K562 (cell line): ENCODE data around the gene PTPRG. TPM values are rescaled to one million over a fixed set of nuclear protein-coding genes. Genes with fewer than 3 reads are reported as not detected.

ENCODE experiments used
- ATAC-seq: fragments of 200-7000 bp; cut with Tn5 transposase; 3 replicates; pipeline ENCODE4 v1.9.1; 2020; ENCODE audit warnings: moderate library complexity
- BruUV-seq: library from RNA; stranded (reverse); fragments of 400-500 nt; replicated peaks from 2 replicates; lab custom pipeline; 2021; lab: Mats Ljungman, UMichigan
- CTCF ChIA-PET: fragments of 300-600 bp; formaldehyde crosslinking; extraction: SDS; loops from one replicate; lab custom pipeline; 2021; ENCODE audit warnings: low intra/inter-chr PET ratio; lab: Yijun Ruan, JAX
- POLR2A ChIA-PET: fragments of 300-600, 350-650 bp; sonication (Branson Sonifier 250); formaldehyde crosslinking; extraction: SDS; loops from one replicate; lab custom pipeline; 2021; ENCODE audit warnings: antibody characterized with exemption, inconsistent platforms; lab: Yijun Ruan, JAX
- DNase-seq, 4 experiments: peaks; one replicate each; pipeline versions ENCODE4 v3.0.0 to v3.0.0-alpha.2; 2011 to 2018; ENCODE audit warnings: low spot score in 3 of 4, mixed read lengths in 3 of 4; ENCODE audit errors: extremely low read depth in 1 of 4
- FAIRE-seq: peaks from 2 replicates; lab custom pipeline; 2011; peaks lifted over from hg19 to GRCh38; lab: Jason Lieb, UNC
- H2AFZ ChIP-seq: 2 replicates; pipeline ENCODE4 v1.6.0; 2011; ENCODE audit warnings: low read depth, low read length, control low read depth, inconsistent platforms
- H3K27ac ChIP-seq: fragments of 200-600 bp; 3 replicates; pipeline ENCODE4 v1.8.0; 2011; ENCODE audit warnings: low read depth, mild to moderate bottlenecking, control low read depth, inconsistent platforms, low read length, moderate library complexity, mixed read lengths; ENCODE audit errors: extremely low read depth
- H3K27me3 ChIP-seq, 2 experiments: fragments of 300-600 bp in 1 of 2; 2 replicates in 1 of 2; 3 replicates in 1 of 2; pipeline versions ENCODE4 v1.6.0 to v1.8.0; 2011; ENCODE audit warnings: inconsistent platforms in 2 of 2, low read length in 2 of 2, mild to moderate bottlenecking in 1 of 2, mixed read lengths in 1 of 2, moderate library complexity in 1 of 2; ENCODE audit not compliant: control insufficient read depth in 2 of 2, insufficient read depth in 2 of 2
- H3K36me3 ChIP-seq: fragments of 300-600 bp; 3 replicates; pipeline ENCODE4 v1.8.0; 2011; ENCODE audit warnings: mild to moderate bottlenecking, low read length, inconsistent platforms; ENCODE audit not compliant: control insufficient read depth, insufficient read depth
- H3K4me1 ChIP-seq, 2 experiments: fragments of 200-600 bp in 1 of 2; replicated peaks in 1 of 2; 2 replicates in 1 of 2; 3 replicates in 1 of 2; pipeline versions ENCODE4 v1.5.1 to v1.8.0; 2011; ENCODE audit warnings: inconsistent platforms in 2 of 2, low read length in 2 of 2, mild to moderate bottlenecking in 1 of 2, mixed read lengths in 1 of 2, moderate library complexity in 1 of 2; ENCODE audit not compliant: control insufficient read depth in 2 of 2, insufficient read depth in 2 of 2
- H3K4me2 ChIP-seq: 2 replicates; pipeline ENCODE4 v1.6.1; 2011; ENCODE audit warnings: low read length, control low read depth, inconsistent platforms, mixed read lengths; ENCODE audit not compliant: insufficient read depth
- H3K4me3 ChIP-seq: fragments of 200-600 bp; sonication (generic), shearing (Covaris generic); 2 replicates; pipeline ENCODE4 v1.5.1; 2016; ENCODE audit warnings: control low read depth, inconsistent platforms
- H3K79me2 ChIP-seq: fragments of 200-600 bp; 3 replicates; pipeline ENCODE4 v1.8.0; 2011; ENCODE audit warnings: low read length, inconsistent platforms; ENCODE audit not compliant: control insufficient read depth, insufficient read depth
- H3K9ac ChIP-seq, 2 experiments: 2 replicates each; pipeline versions ENCODE4 v1.6.0 to v1.6.1; 2011; ENCODE audit warnings: low read depth in 2 of 2, low read length in 2 of 2, control low read depth in 1 of 2, inconsistent platforms in 1 of 2, mild to moderate bottlenecking in 1 of 2, mixed read lengths in 1 of 2; ENCODE audit not compliant: insufficient read depth in 1 of 2
- H3K9me1 ChIP-seq: one replicate; pipeline ENCODE4 v1.6.0; 2011; ENCODE audit warnings: inconsistent platforms, mild to moderate bottlenecking, low read length, moderate library complexity; ENCODE audit not compliant: control insufficient read depth, insufficient read depth
- H3K9me3 ChIP-seq: replicated peaks from 2 replicates; pipeline ENCODE4 v1.5.1; 2011; ENCODE audit warnings: low read depth, low read length, inconsistent platforms; ENCODE audit not compliant: control insufficient read depth, insufficient read depth
- H4K20me1 ChIP-seq: replicated peaks from 2 replicates; pipeline ENCODE4 v1.6.1; 2011; ENCODE audit warnings: low read length, inconsistent platforms, mixed read lengths; ENCODE audit not compliant: control insufficient read depth, insufficient read depth
- BRF1 ChIP-seq: IDR thresholded peaks from 3 replicates; pipeline ENCODE4 v1.6.1; 2011; ENCODE audit warnings: borderline replicate concordance, mild to moderate bottlenecking; ENCODE audit not compliant: insufficient read length; ENCODE audit errors: extremely low read depth
- ERF ChIP-seq: fragments of 450-650 bp; formaldehyde crosslinking; IDR thresholded peaks from 2 replicates; pipeline ENCODE4 v1.4.0; 2020; ENCODE audit warnings: mild to moderate bottlenecking, mixed read lengths
- HDGF ChIP-seq: fragments of 450-650 bp; IDR thresholded peaks from 2 replicates; pipeline ENCODE4 v1.6.1; 2016
- NONO ChIP-seq, 2 experiments: fragments of 200-400 bp in 1 of 2; fragments of 450-650 bp in 1 of 2; formaldehyde crosslinking in 1 of 2; IDR thresholded peaks; 2 replicates each; pipeline ENCODE4 v1.6.1; 2017; ENCODE audit warnings: low read depth in 2 of 2, mild to moderate bottlenecking in 2 of 2, moderate library complexity in 2 of 2, low read length in 1 of 2
- NR1H2 ChIP-seq: sonication (generic); formaldehyde crosslinking; IDR thresholded peaks from 2 replicates; pipeline ENCODE4 v1.4.0; 2020; ENCODE audit warnings: mild to moderate bottlenecking, missing genetic modification reagents
- PHTF2 ChIP-seq: fragments of 250-450 bp; sonication (Bioruptor Pico); IDR thresholded peaks from 2 replicates; pipeline ENCODE4 v1.5.0; 2021; ENCODE audit warnings: mild to moderate bottlenecking
- PTTG1 ChIP-seq: fragments of 450-650 bp; IDR thresholded peaks from 2 replicates; pipeline ENCODE4 v1.6.1; 2016; ENCODE audit warnings: low read depth, mild to moderate bottlenecking, missing genetic modification characterization, missing compliant biosample characterization
- SLC30A9 ChIP-seq: fragments of 250-450 bp; sonication (Bioruptor Pico); IDR thresholded peaks from 2 replicates; pipeline ENCODE4 v1.8.0; 2022; ENCODE audit warnings: mild to moderate bottlenecking, moderate library complexity
- TBP ChIP-seq: optimal IDR thresholded peaks from 2 replicates; pipeline ENCODE3; 2011; ENCODE audit warnings: low read depth, low read length, improper control_type of control experiment
- WGBS: fragments of 100-300 bp; shearing (Covaris generic); methylation state at CpG from one replicate; pipeline ENCODE4 v1.1.6; 2016; ENCODE audit warnings: low coverage, mixed read lengths; ENCODE audit not compliant: insufficient coverage; ENCODE audit errors: missing lambda C conversion rate; 5-methylcytosine and 5-hydroxymethylcytosine counted together
- in situ Hi-C: fragments of 300-500 bp; cut with MboI; formaldehyde crosslinking; loops from 4 replicates; pipeline ENCODE4 v1.15.0; 2018; ENCODE audit warnings: inconsistent platforms, mixed read lengths
- intact Hi-C: fragments of 100-400 bp; cut with micrococcal nuclease; formaldehyde crosslinking; loops from 2 replicates; pipeline ENCODE4 v1.14.2; 2022
- polyA plus RNA-seq, 8 experiments: library from polyadenylated mRNA; depleted of rRNA in 4 of 8; stranded (reverse) in 5 of 8; unstranded in 3 of 8; fragments of >200 nt; fragmentation: Nextera tagmentation in 2 of 8; fragmentation: Illumina TruSeq in 1 of 8; extraction: Ambion mirVana in 2 of 8; extraction: Trizol in 1 of 8; gene quantifications; 2 replicates each; pipeline versions ENCODE4 v1.2.1 to v1.2.3, GENCODE V29; 2011 to 2014; ENCODE audit warnings: inconsistent platforms in 1 of 8, missing spikeins in 1 of 8
- total RNA-seq, 7 experiments: library from RNA; depleted of rRNA in 6 of 7; stranded (reverse); fragments of >200 nt in 6 of 7; fragmentation: Illumina TruSeq in 2 of 7; extraction: Trizol in 2 of 7; gene quantifications; 2 replicates each; pipeline versions ENCODE4 v1.2.1 to v1.2.3, GENCODE V29; 2011 to 2021; ENCODE audit warnings: low replicate concordance in 1 of 7
- TF ChIP-seq, protein P1 (sequence below), 3 experiments: fragments of 200-800 bp in 1 of 3; fragments of 250-450 bp in 1 of 3; fragments of 450-650 bp in 1 of 3; sonication (Bioruptor Pico) in 1 of 3; sonication (Bioruptor generic) in 1 of 3; formaldehyde crosslinking in 1 of 3; IDR thresholded peaks; 2 replicates each; pipeline versions ENCODE4 v1.6.1 to v1.8.0; 2016 to 2022; ENCODE audit warnings: mild to moderate bottlenecking in 2 of 3, missing genetic modification characterization in 2 of 3, missing compliant biosample characterization in 1 of 3, moderate library complexity in 1 of 3
- TF ChIP-seq, protein P2 (sequence below): fragments of 450-650 bp; conservative IDR thresholded peaks from 2 replicates; pipeline ENCODE4 v1.6.1; 2016; ENCODE audit warnings: missing genetic modification characterization, low read depth, mild to moderate bottlenecking, missing compliant biosample characterization, moderate library complexity

The PTPRG gene
- total and polyA plus RNA-seq, 9 of the 15 experiments (the other 6 are each of a cell fraction or from before 2014, with no cell fraction given) = 0.16 TPM; not detected in 8

DNA sequence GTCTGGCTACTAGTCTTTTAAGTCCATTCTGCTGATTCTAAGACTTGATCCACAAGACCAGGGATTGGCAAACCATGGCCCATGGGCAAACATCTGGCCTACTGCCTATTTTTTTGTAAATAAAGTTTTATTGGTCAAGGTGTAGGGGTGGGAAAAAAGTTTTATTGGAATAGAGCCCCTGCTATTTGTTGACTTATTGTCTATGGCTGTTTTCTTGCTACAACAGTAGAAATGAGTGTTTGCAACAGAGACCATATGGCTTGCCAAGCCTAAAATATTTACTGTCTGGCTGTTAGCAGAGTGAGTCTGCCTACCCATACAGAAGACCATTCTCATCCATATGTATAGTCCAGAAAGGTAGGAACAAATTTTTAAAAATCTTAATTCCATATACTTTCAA, 106.4 kb downstream of the PTPRG start (continued):
- no peak for TF ChIP-seq NONO (IDR thresholded peaks at IDR 0.05; ENCODE audit: low read depth in 2 of 2, low read length in 1 of 2)
- no peak for TF ChIP-seq ERF

DNA sequence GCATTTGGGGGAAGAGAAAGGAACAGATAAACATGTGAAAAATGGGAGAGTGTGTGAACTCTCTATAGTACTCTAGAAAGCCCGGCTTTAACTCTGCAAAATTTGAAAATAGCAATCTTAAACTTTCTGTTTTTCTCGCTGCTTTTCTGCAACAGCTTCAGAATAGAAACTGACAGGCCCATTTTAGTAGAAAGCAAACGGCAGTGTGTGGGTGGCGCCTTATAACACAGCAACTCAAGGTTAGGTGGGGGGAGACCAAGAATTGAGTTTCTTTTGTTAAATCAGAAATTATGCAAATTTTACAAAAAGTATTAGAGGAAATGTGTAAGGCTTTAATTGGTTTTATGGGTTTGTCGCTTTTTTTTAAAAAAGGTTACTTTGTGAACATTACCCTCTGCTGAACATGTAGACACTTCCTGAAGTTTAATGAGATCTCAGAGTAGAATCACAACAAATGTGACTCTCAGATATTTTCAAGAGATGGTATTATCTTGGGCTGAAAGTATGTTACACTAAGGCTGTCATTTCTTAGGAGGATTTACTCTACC, 107.0 kb downstream of the PTPRG start:
- Histone ChIP-seq H3K4me1 (no peaks in the 10 kb centered on the region), H3K36me3 (no peaks in the 10 kb centered on the region), H3K27ac (no peak overlapping the region), H3K4me2 (no peak overlapping the region), H2AFZ (no peak overlapping the region), H3K79me2 (no peaks in the 10 kb centered on the region), H3K9me3 (no peaks in the 10 kb centered on the region), H4K20me1 (no peaks in the 10 kb centered on the region), H3K9ac (no peak overlapping the region), H3K4me3 (no peak overlapping the region), H3K27me3 (peaks cover 0 to 5% of the 10 kb centered on the region in 2 experiments; a peak in 1 of 5 replicates), H3K9me1 (no peaks in the 10 kb centered on the region)
- FAIRE-seq (no peak), ATAC-seq (no peak), DNase-seq (no peak)
- POLR2A ChIA-PET = no interaction called here
- intact Hi-C loops (no loop called here), in situ Hi-C loops (no loop called here)
- BruUV-seq = no TSS peak
- CTCF ChIA-PET = no interaction called here
- 0% methylated on average over 5 of the region's 5 CpGs for WGBS
- TF ChIP-seq NR1H2 (CRISPR knock-in tag) = no peak
- no peak for TF ChIP-seq PTTG1 (tag)
- no peak for TF ChIP-seq TBP
- no peak for TF ChIP-seq BRF1
- TF ChIP-seq, protein P1, sequence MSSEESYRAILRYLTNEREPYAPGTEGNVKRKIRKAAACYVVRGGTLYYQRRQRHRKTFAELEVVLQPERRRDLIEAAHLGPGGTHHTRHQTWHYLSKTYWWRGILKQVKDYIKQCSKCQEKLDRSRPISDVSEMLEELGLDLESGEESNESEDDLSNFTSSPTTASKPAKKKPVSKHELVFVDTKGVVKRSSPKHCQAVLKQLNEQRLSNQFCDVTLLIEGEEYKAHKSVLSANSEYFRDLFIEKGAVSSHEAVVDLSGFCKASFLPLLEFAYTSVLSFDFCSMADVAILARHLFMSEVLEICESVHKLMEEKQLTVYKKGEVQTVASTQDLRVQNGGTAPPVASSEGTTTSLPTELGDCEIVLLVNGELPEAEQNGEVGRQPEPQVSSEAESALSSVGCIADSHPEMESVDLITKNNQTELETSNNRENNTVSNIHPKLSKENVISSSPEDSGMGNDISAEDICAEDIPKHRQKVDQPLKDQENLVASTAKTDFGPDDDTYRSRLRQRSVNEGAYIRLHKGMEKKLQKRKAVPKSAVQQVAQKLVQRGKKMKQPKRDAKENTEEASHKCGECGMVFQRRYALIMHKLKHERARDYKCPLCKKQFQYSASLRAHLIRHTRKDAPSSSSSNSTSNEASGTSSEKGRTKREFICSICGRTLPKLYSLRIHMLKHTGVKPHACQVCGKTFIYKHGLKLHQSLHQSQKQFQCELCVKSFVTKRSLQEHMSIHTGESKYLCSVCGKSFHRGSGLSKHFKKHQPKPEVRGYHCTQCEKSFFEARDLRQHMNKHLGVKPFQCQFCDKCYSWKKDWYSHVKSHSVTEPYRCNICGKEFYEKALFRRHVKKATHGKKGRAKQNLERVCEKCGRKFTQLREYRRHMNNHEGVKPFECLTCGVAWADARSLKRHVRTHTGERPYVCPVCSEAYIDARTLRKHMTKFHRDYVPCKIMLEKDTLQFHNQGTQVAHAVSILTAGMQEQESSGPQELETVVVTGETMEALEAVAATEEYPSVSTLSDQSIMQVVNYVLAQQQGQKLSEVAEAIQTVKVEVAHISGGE (CRISPR knock-in tag; IDR thresholded peaks at IDR 0.05) = no peak
- no peak for TF ChIP-seq PHTF2
- TF ChIP-seq, protein P2, sequence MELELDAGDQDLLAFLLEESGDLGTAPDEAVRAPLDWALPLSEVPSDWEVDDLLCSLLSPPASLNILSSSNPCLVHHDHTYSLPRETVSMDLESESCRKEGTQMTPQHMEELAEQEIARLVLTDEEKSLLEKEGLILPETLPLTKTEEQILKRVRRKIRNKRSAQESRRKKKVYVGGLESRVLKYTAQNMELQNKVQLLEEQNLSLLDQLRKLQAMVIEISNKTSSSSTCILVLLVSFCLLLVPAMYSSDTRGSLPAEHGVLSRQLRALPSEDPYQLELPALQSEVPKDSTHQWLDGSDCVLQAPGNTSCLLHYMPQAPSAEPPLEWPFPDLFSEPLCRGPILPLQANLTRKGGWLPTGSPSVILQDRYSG (tag) = no peak
- TF ChIP-seq HDGF = no peak
- TF ChIP-seq SLC30A9 (CRISPR knock-in tag) = no peak
